HepG2 (cell line): ENCODE measurements around the gene VPS13D. TPM values are rescaled to one million over a fixed set of nuclear protein-coding genes. Genes with fewer than 3 reads are reported as not detected.
"Not testable (repeated sequence)": the region's sequence is repeated elsewhere in the genome, so short reads cannot be mapped to it uniquely, and the experiment has no call there.

Experiments used
- ATAC-seq: fragments of 200-7000 bp; cut with Tn5 transposase; 3 replicates; pipeline ENCODE4 v1.9.1; 2020; ENCODE audit warnings: mild to moderate bottlenecking, moderate library complexity
- BruUV-seq: library from RNA; stranded (reverse); fragments of 400-500 nt; replicated peaks from 2 replicates; lab custom pipeline; 2021; lab: Mats Ljungman, UMichigan
- CTCF ChIA-PET: fragments of 300-600 bp; formaldehyde crosslinking; extraction: SDS; loops from one replicate; lab custom pipeline; 2021; ENCODE audit warnings: low total read pairs, inconsistent platforms, low intra/inter-chr PET ratio; lab: Yijun Ruan, JAX
- POLR2A ChIA-PET: fragments of 350-600 bp; sonication (Branson Sonifier 250); formaldehyde crosslinking; loops from one replicate; lab custom pipeline; 2020; ENCODE audit warnings: antibody characterized with exemption, inconsistent platforms; lab: Yijun Ruan, JAX
- DNase-seq: peaks from one replicate; pipeline ENCODE4 v3.0.0-alpha.2; 2015; ENCODE audit warnings: low spot score
- FAIRE-seq: peaks from 3 replicates; lab custom pipeline; 2011; peaks lifted over from hg19 to GRCh38; lab: Jason Lieb, UNC
- H2AFZ ChIP-seq: one replicate; pipeline ENCODE4 v1.6.1; 2011; ENCODE audit warnings: low read length, inconsistent platforms
- H3K27ac ChIP-seq: fragments of 300-600 bp; 3 replicates; pipeline ENCODE4 v1.8.0; 2011; ENCODE audit warnings: mixed run types, mild to moderate bottlenecking, mixed read lengths, low read length, inconsistent platforms; ENCODE audit not compliant: insufficient read depth; ENCODE audit errors: extremely low read length
- H3K27me3 ChIP-seq, 2 experiments: fragments of 200-600 bp in 1 of 2; 2 replicates in 1 of 2; 3 replicates in 1 of 2; pipeline versions ENCODE4 v1.6.0 to v1.8.0; 2011; ENCODE audit warnings: low read length in 2 of 2, mild to moderate bottlenecking in 2 of 2, moderate library complexity in 2 of 2, inconsistent platforms in 1 of 2; ENCODE audit not compliant: insufficient read depth in 2 of 2, control insufficient read depth in 1 of 2
- H3K36me3 ChIP-seq, 2 experiments: fragments of 200-600 bp in 1 of 2; replicated peaks in 1 of 2; 2 replicates in 1 of 2; 3 replicates in 1 of 2; pipeline versions ENCODE4 v1.5.1 to v1.8.0; 2011; ENCODE audit warnings: low read length in 2 of 2, inconsistent platforms in 1 of 2; ENCODE audit not compliant: insufficient read depth in 2 of 2, control insufficient read depth in 1 of 2
- H3K4me1 ChIP-seq: 2 replicates; pipeline ENCODE4 v1.5.1; 2012; ENCODE audit warnings: low read length, inconsistent platforms; ENCODE audit not compliant: insufficient read depth
- H3K4me2 ChIP-seq: 2 replicates; pipeline ENCODE4 v1.6.0; 2011; ENCODE audit warnings: low read depth, low read length, inconsistent platforms
- H3K4me3 ChIP-seq, 3 experiments: fragments of 200-600 bp in 1 of 3; sonication (generic), shearing (Covaris generic) in 1 of 3; replicated peaks in 1 of 3; 2 replicates each; pipeline ENCODE4 v1.5.1; 2011 to 2016; ENCODE audit warnings: low read length in 3 of 3, inconsistent platforms in 2 of 3, low read depth in 2 of 3, mild to moderate bottlenecking in 2 of 3, control low read depth in 1 of 3, mixed read lengths in 1 of 3; ENCODE audit not compliant: insufficient read depth in 1 of 3
- H3K79me2 ChIP-seq: one replicate; pipeline ENCODE4 v1.6.1; 2011; ENCODE audit warnings: low read length, inconsistent platforms; ENCODE audit not compliant: insufficient read depth
- H3K9ac ChIP-seq: 2 replicates; pipeline ENCODE4 v1.6.0; 2011; ENCODE audit warnings: mild to moderate bottlenecking, low read depth, low read length, inconsistent platforms; ENCODE audit not compliant: insufficient read depth
- H3K9me3 ChIP-seq: 2 replicates; pipeline ENCODE4 v1.5.1; 2012; ENCODE audit warnings: mild to moderate bottlenecking, low read length
- H4K20me1 ChIP-seq: 2 replicates; pipeline ENCODE4 v1.6.0; 2011; ENCODE audit warnings: inconsistent platforms, mild to moderate bottlenecking, low read length, moderate library complexity; ENCODE audit not compliant: insufficient read depth
- ATF7 ChIP-seq, 2 experiments: fragments of 450-650 bp in 1 of 2; sonication (generic) in 1 of 2; formaldehyde crosslinking in 1 of 2; IDR thresholded peaks; 2 replicates each; pipeline versions ENCODE4 v1.4.0 to v1.6.1; 2016 to 2020; ENCODE audit warnings: antibody characterized with exemption in 1 of 2, mild to moderate bottlenecking in 1 of 2, missing genetic modification reagents in 1 of 2
- HHEX ChIP-seq: IDR thresholded peaks from 2 replicates; pipeline ENCODE4 v1.6.1; 2016; ENCODE audit warnings: control low read depth
- KAT7 ChIP-seq: IDR thresholded peaks from 2 replicates; pipeline ENCODE4 v1.6.1; 2018; ENCODE audit warnings: borderline replicate concordance, missing compliant biosample characterization
- MAFF ChIP-seq: IDR thresholded peaks from 2 replicates; pipeline ENCODE4 v1.6.1; 2011; ENCODE audit warnings: low read depth, low read length, improper control_type of control experiment
- RARG ChIP-seq: sonication (generic); formaldehyde crosslinking; IDR thresholded peaks from 2 replicates; pipeline ENCODE4 v1.4.0; 2020; ENCODE audit warnings: low read depth, mild to moderate bottlenecking, missing genetic modification reagents
- TCF7 ChIP-seq: sonication (generic); IDR thresholded peaks from 2 replicates; pipeline ENCODE4 v1.6.1; 2016; ENCODE audit warnings: antibody characterized with exemption, low read depth
- YY1 ChIP-seq: IDR thresholded peaks from 2 replicates; pipeline ENCODE4 v1.6.1; 2011; ENCODE audit warnings: low read length, low read depth, moderate library complexity, mild to moderate bottlenecking; ENCODE audit not compliant: insufficient read depth, insufficient replicate concordance
- ZNF234 ChIP-seq: sonication (generic); formaldehyde crosslinking; conservative IDR thresholded peaks from 2 replicates; pipeline ENCODE4 v1.5.1; 2020; ENCODE audit warnings: mild to moderate bottlenecking, missing genetic modification reagents
- WGBS: methylation state at CpG from one replicate; pipeline ENCODE4 v1.1.6; 2017; ENCODE audit warnings: low lambda C conversion rate; 5-methylcytosine and 5-hydroxymethylcytosine counted together
- in situ Hi-C: cut with HindIII; loops from 2 replicates; pipeline ENCODE4 v1.10.0; 2017; ENCODE audit warnings: low pct_unique_long_range_greater_than_20kb; ENCODE audit not compliant: extremely low pct_ligation_motif_present
- intact Hi-C: fragments of 100-400 bp; cut with micrococcal nuclease; formaldehyde crosslinking; loops from one replicate; pipeline ENCODE4 v1.10.0; 2022; ENCODE audit not compliant: unreplicated experiment
- polyA plus RNA-seq, 8 experiments: library from polyadenylated mRNA; depleted of rRNA in 3 of 8; stranded (reverse) in 7 of 8; unstranded in 1 of 8; fragments of >200 nt; fragmentation: Illumina TruSeq in 4 of 8; extraction: Trizol in 4 of 8; gene quantifications; 2 replicates each; pipeline versions ENCODE4 v1.2.1 to v1.2.3, GENCODE V29; 2011 to 2016; ENCODE audit warnings: low read depth in 4 of 8, missing spikeins in 1 of 8, mixed read lengths in 1 of 8; ENCODE audit not compliant: insufficient read depth in 1 of 8
- total RNA-seq, 5 experiments: library from RNA; depleted of rRNA; stranded (reverse); fragments of >200 nt; fragmentation: Illumina TruSeq; extraction: Trizol; gene quantifications; 2 replicates each; pipeline ENCODE4 v1.2.3, GENCODE V29; 2016; ENCODE audit warnings: low read depth in 1 of 5
- TF ChIP-seq, protein P1 (sequence below): sonication (generic); formaldehyde crosslinking; IDR thresholded peaks from 2 replicates; pipeline ENCODE4 v1.5.1; 2020; ENCODE audit warnings: missing genetic modification reagents, mild to moderate bottlenecking, borderline replicate concordance

VPS13D gene
- total and polyA plus RNA-seq, 2 of the 13 experiments (the other 11 are each of a cell fraction or from before 2014, with no cell fraction given): 8.6 to 13.9 TPM

DNA sequence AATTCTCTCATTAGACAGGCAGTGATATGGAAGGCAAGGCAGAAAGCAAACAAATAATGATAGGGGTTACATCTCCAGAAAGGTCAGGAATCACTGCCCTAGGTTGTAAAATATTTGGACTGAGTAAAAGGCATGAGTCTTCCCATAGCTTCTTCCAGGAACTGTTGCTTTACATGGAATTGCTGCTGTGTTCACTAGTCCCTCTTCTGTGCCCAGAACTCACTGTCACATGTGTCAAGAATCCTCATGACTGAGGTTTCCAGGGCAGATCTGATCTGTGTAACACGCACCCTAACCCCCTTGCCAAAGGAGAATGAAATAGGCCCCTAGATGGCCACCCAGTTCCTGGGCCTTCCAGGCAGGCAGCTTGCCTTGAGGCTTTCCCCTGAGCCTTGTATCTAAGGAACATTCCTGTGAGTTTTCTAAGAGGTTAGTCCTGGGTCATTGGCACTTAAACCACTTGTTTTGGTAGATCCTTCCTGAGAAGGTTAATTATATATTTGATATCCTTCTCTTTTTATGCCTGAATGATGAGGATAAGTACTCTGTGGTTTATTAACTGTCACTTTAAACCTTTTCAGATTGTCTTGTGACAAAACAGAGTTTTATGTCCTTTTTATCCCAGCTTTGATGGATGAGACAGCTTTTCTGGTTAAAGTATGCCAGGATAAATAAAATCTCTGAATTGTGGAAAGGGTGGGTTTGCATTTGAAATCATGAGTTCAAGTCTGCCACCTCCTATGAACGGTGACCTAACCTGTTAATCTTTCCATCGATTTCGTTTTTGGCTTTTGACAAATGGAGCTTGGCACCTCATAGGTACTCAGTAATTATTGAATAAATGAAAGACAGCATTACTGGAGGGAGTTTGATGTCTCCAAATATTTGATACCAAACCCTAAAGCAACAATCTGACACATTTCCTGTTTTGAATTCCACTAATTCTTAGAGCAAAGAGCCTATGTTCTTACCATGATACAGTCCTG lies 224.9 kb downstream of the VPS13D start:
- ATAC-seq (no peak), FAIRE-seq (no peak), DNase-seq (no peak)
- BruUV-seq: no TSS peak
- H3K4me3 ChIP-seq: no peak overlapping the region
- WGBS: 90% methylated on average over 4 of the region's 4 CpGs
- no peaks in the 10 kb centered on the region for H3K79me2 ChIP-seq
- H3K9me3 ChIP-seq: no peaks in the 10 kb centered on the region
- in situ Hi-C loops (no loop called here), intact Hi-C loops (no loop called here)
- no peaks in the 10 kb centered on the region for H3K27me3 ChIP-seq
- no peak overlapping the region for H2AFZ ChIP-seq
- peak overlapping the region; percentile 58 for H3K27ac ChIP-seq
- H3K4me2 ChIP-seq: peak overlapping the region; percentile 38; the same call in 1 of the 2 replicates
- ChIA-PET CTCF (no interaction called here), POLR2A (interaction anchor here (0.6 to 2.3 kb wide), 7 partner anchors 23 to 164 kb away, joined by 3 to 11 read pairs (median 5); partner anchors contain the start of gene DHRS3)
- TF ChIP-seq TCF7: no peak
- TF ChIP-seq HHEX (CRISPR knock-in tag): no peak
- TF ChIP-seq, protein P1, sequence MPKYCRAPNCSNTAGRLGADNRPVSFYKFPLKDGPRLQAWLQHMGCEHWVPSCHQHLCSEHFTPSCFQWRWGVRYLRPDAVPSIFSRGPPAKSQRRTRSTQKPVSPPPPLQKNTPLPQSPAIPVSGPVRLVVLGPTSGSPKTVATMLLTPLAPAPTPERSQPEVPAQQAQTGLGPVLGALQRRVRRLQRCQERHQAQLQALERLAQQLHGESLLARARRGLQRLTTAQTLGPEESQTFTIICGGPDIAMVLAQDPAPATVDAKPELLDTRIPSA (CRISPR knock-in tag): no peak
- no peak for TF ChIP-seq ZNF234
- no peak for TF ChIP-seq KAT7
- TF ChIP-seq RARG (CRISPR knock-in tag): no peak
- TF ChIP-seq YY1: no peak
- TF ChIP-seq MAFF: no peak
- TF ChIP-seq ATF7 (IDR thresholded peaks at IDR 0.05): no peak
- TF ChIP-seq ATF7 (CRISPR knock-in tag; IDR thresholded peaks at IDR 0.05): no peak
- peaks cover 40% of the 10 kb centered on the region for H3K4me1 ChIP-seq
- peaks cover 5 to 12% of the 10 kb centered on the region in 2 experiments; a peak in 4 of 5 replicates for H3K36me3 ChIP-seq
- H3K9ac ChIP-seq: 0 out of 2 replicates have a peak overlapping the region, but pooled peaks have one; percentile 2
- H4K20me1 ChIP-seq: no peaks in the 10 kb centered on the region

DNA sequence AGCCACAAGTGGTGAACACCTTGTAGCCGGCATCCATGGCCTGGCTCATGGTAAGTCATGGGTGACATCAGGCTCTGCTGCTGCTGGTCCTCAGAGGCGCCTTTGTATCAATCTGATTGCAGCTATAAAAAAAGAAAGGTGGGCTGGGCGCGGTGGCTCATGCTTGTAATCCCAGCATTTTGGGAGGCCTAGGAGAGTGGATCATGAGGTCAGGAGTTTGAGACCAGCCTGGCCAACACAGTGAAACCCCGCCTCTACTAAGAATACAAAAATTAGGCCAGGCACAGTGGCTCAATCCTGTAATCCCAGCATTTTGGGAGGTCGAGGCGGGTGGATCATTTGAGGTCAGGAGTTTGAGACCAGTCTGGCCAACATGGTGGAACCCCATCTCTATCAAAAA lies 226.3 kb downstream of the VPS13D start:
- in situ Hi-C loops, H3K9ac ChIP-seq, DNase-seq, BruUV-seq, FAIRE-seq, intact Hi-C loops, CTCF ChIA-PET, ATAC-seq, H3K4me2 ChIP-seq, H3K9me3 ChIP-seq, H4K20me1 ChIP-seq, H3K4me3 ChIP-seq, H3K79me2 ChIP-seq, H3K27me3 ChIP-seq, H3K27ac ChIP-seq, H2AFZ ChIP-seq: not testable (repeated sequence)
- peaks cover 40% of the 10 kb centered on the region for H3K4me1 ChIP-seq
- POLR2A ChIA-PET: interaction anchor here (0.7 kb wide), 1 partner anchor 100 kb away, joined by 3 read pairs; no protein-coding TSS in a partner anchor
- 93% methylated on average over 7 of the region's 7 CpGs for WGBS
- peaks cover 5 to 16% of the 10 kb centered on the region in 2 experiments; a peak in 4 of 5 replicates for H3K36me3 ChIP-seq
